ENCODE results near the gene SDHD. TPM values are rescaled to one million over a fixed set of nuclear protein-coding genes. Genes with fewer than 3 reads are reported as not detected.

Gene SDHD
- polyA plus RNA-seq, 1 of the 3 experiments (the other 2 are of a cell fraction), result 169 TPM

DNA sequence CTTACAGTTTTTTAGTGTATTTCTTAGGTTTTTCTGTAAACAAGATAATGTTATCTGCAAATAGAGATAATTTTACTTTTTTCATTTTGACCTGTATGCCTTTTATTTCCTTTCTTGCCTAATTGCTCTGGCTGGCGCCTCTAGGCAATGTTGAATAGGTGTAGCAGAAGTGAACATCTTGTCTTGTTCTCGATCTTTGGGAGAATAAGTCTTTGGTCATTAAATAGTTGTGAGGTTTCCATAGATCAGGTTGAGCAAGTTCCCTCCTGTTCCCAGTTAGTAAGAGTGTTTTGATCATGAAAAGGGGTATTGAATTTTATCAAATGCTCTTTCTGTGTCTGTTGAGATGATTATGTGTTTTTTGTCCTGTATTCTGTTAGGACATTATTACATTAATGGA lies 36.9 kb upstream of the SDHD start:
- no peak overlapping the region for H2AFZ ChIP-seq (ENCODE audit: low read depth)
- no peak overlapping the region for H3K4me2 ChIP-seq
- ChIA-PET CTCF (no interaction called here), POLR2A (no interaction called here)
- H3F3A ChIP-seq (replicated peaks; ENCODE audit: insufficient read depth), result peaks cover 15% of the 10 kb centered on the region
- H3K4me1 ChIP-seq (ENCODE audit: control insufficient read depth in 1 of 2, insufficient read depth in 2 of 2, low read depth in 1 of 2, low read length in 1 of 2), result peaks cover 0 to 12% of the 10 kb centered on the region in 2 experiments; a peak in 2 of 4 replicates
- H4K20me1 ChIP-seq (ENCODE audit: insufficient read depth), result 0 out of 2 replicates have a peak, but pooled peaks cover 3% of the 10 kb centered on the region
- peaks cover 61 to 84% of the 10 kb centered on the region in 2 experiments for H3K36me3 ChIP-seq (replicated peaks in 1 of 2; ENCODE audit: control insufficient read depth in 1 of 2, insufficient read depth in 2 of 2, low read length in 1 of 2)
- H3K79me2 ChIP-seq (ENCODE audit: insufficient read depth), result peaks cover 3% of the 10 kb centered on the region; the same call in 1 of the 2 replicates
- no peak overlapping the region for H3K4me3 ChIP-seq (ENCODE audit: low read depth in 2 of 2, low read length in 1 of 2)
- no peak overlapping the region for H3K27ac ChIP-seq (ENCODE audit: low read depth in 2 of 2, low read length in 1 of 2)
- TF ChIP-seq RCOR1 (IDR thresholded peaks at IDR 0.05; ENCODE audit: low read length), result no peak
- no peak for TF ChIP-seq TCF12 (IDR thresholded peaks at IDR 0.05)
- TF ChIP-seq, protein P1, sequence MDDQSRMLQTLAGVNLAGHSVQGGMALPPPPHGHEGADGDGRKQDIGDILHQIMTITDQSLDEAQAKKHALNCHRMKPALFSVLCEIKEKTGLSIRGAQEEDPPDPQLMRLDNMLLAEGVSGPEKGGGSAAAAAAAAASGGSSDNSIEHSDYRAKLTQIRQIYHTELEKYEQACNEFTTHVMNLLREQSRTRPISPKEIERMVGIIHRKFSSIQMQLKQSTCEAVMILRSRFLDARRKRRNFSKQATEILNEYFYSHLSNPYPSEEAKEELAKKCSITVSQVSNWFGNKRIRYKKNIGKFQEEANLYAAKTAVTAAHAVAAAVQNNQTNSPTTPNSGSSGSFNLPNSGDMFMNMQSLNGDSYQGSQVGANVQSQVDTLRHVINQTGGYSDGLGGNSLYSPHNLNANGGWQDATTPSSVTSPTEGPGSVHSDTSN (IDR thresholded peaks at IDR 0.05), result no peak
- TF ChIP-seq GABPA (IDR thresholded peaks at IDR 0.05; ENCODE audit: low read depth), result no peak
- no peaks in the 10 kb centered on the region for H3K9me3 ChIP-seq
- DNase-seq, result no peak
- no peaks in the 10 kb centered on the region for H3K9me2 ChIP-seq
- 92% methylated on average over 2 of the region's 2 CpGs for WGBS (ENCODE audit: low lambda C conversion rate)
- no peaks in the 10 kb centered on the region for H3K27me3 ChIP-seq (ENCODE audit: insufficient read depth)
- H3K9ac ChIP-seq, result no peak overlapping the region

DNA sequence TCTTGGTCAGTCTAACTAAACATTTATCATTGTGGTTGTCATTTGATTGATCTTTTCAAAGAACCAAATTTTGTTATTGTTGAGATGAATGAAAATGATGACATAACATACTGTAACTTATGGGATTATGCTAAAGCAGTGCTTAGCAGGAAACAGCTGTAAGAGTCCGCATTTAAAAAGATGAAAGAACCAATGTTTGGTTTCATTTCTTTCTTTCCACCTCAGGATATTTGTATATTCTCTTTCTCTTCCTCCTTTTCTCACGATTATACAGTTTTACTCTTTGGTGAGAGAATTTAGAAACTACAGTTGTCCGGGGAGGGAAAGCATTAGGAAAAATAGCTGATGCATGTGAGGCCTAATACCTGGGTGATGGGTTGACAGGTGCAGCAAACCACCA lies 36.0 kb upstream of the SDHD start:
- 0 out of 2 replicates have a peak, but pooled peaks cover 3% of the 10 kb centered on the region for H4K20me1 ChIP-seq (ENCODE audit: insufficient read depth)
- no peak overlapping the region for H3K4me2 ChIP-seq
- H3K79me2 ChIP-seq (ENCODE audit: insufficient read depth), result peaks cover 3% of the 10 kb centered on the region; the same call in 1 of the 2 replicates
- WGBS (ENCODE audit: low lambda C conversion rate), result 90% methylated on average over 3 of the region's 3 CpGs
- H3F3A ChIP-seq (replicated peaks; ENCODE audit: insufficient read depth), result peaks cover 15% of the 10 kb centered on the region
- H3K9ac ChIP-seq, result no peak overlapping the region
- peaks cover 56 to 78% of the 10 kb centered on the region in 2 experiments for H3K36me3 ChIP-seq (replicated peaks in 1 of 2; ENCODE audit: control insufficient read depth in 1 of 2, insufficient read depth in 2 of 2, low read length in 1 of 2)
- no peak overlapping the region for H2AFZ ChIP-seq (ENCODE audit: low read depth)
- no peaks in the 10 kb centered on the region for H3K9me3 ChIP-seq
- no peak overlapping the region for H3K4me3 ChIP-seq (ENCODE audit: low read depth in 2 of 2, low read length in 1 of 2)
- POLR2A ChIA-PET, result no interaction called here
- CTCF ChIA-PET, result no interaction called here
- H3K4me1 ChIP-seq (ENCODE audit: control insufficient read depth in 1 of 2, insufficient read depth in 2 of 2, low read depth in 1 of 2, low read length in 1 of 2), result peaks cover 0 to 12% of the 10 kb centered on the region in 2 experiments; a peak in 2 of 4 replicates
- no peak for DNase-seq
- H3K9me2 ChIP-seq, result no peaks in the 10 kb centered on the region
- H3K27ac ChIP-seq (ENCODE audit: low read depth in 2 of 2, low read length in 1 of 2), result no peak overlapping the region
- no peaks in the 10 kb centered on the region for H3K27me3 ChIP-seq (ENCODE audit: insufficient read depth)
- TF ChIP-seq JUND (IDR thresholded peaks at IDR 0.05) (no peak), FOXJ3 (CRISPR knock-in tag; IDR thresholded peaks at IDR 0.05) (no peak), POLR2AphosphoS5 (IDR thresholded peaks at IDR 0.05; ENCODE audit: low read depth, low read length) (no peak), FOSL2 (IDR thresholded peaks at IDR 0.05; ENCODE audit: borderline replicate concordance, low read depth) (no peak), RAD21 (IDR thresholded peaks at IDR 0.05; ENCODE audit: low read length) (no peak), SMC3 (IDR thresholded peaks at IDR 0.05; ENCODE audit: low read depth, low read length) (no peak), EP300 (IDR thresholded peaks at IDR 0.05; ENCODE audit: borderline replicate concordance in 1 of 2, low read depth in 1 of 2, low read length in 1 of 2) (no peak), TCF12 (IDR thresholded peaks at IDR 0.05) (no peak), CHD2 (IDR thresholded peaks at IDR 0.05; ENCODE audit: low read length, partially characterized antibody) (no peak), ELF1 (IDR thresholded peaks at IDR 0.05) (no peak), MXI1 (IDR thresholded peaks at IDR 0.05; ENCODE audit: low read depth, low read length) (no peak), GABPA (IDR thresholded peaks at IDR 0.05; ENCODE audit: low read depth) (no peak)
- TF ChIP-seq, protein P2, sequence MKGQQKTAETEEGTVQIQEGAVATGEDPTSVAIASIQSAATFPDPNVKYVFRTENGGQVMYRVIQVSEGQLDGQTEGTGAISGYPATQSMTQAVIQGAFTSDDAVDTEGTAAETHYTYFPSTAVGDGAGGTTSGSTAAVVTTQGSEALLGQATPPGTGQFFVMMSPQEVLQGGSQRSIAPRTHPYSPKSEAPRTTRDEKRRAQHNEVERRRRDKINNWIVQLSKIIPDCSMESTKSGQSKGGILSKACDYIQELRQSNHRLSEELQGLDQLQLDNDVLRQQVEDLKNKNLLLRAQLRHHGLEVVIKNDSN (IDR thresholded peaks at IDR 0.05; ENCODE audit: borderline replicate concordance, low read depth), result no peak
- TF ChIP-seq, protein P3, sequence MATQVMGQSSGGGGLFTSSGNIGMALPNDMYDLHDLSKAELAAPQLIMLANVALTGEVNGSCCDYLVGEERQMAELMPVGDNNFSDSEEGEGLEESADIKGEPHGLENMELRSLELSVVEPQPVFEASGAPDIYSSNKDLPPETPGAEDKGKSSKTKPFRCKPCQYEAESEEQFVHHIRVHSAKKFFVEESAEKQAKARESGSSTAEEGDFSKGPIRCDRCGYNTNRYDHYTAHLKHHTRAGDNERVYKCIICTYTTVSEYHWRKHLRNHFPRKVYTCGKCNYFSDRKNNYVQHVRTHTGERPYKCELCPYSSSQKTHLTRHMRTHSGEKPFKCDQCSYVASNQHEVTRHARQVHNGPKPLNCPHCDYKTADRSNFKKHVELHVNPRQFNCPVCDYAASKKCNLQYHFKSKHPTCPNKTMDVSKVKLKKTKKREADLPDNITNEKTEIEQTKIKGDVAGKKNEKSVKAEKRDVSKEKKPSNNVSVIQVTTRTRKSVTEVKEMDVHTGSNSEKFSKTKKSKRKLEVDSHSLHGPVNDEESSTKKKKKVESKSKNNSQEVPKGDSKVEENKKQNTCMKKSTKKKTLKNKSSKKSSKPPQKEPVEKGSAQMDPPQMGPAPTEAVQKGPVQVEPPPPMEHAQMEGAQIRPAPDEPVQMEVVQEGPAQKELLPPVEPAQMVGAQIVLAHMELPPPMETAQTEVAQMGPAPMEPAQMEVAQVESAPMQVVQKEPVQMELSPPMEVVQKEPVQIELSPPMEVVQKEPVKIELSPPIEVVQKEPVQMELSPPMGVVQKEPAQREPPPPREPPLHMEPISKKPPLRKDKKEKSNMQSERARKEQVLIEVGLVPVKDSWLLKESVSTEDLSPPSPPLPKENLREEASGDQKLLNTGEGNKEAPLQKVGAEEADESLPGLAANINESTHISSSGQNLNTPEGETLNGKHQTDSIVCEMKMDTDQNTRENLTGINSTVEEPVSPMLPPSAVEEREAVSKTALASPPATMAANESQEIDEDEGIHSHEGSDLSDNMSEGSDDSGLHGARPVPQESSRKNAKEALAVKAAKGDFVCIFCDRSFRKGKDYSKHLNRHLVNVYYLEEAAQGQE (IDR thresholded peaks at IDR 0.05; ENCODE audit: low read depth, low read length), result no peak
- TF ChIP-seq, protein P4, sequence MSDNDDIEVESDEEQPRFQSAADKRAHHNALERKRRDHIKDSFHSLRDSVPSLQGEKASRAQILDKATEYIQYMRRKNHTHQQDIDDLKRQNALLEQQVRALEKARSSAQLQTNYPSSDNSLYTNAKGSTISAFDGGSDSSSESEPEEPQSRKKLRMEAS (IDR thresholded peaks at IDR 0.05; ENCODE audit: low read depth), result no peak
- TF ChIP-seq, protein P5, sequence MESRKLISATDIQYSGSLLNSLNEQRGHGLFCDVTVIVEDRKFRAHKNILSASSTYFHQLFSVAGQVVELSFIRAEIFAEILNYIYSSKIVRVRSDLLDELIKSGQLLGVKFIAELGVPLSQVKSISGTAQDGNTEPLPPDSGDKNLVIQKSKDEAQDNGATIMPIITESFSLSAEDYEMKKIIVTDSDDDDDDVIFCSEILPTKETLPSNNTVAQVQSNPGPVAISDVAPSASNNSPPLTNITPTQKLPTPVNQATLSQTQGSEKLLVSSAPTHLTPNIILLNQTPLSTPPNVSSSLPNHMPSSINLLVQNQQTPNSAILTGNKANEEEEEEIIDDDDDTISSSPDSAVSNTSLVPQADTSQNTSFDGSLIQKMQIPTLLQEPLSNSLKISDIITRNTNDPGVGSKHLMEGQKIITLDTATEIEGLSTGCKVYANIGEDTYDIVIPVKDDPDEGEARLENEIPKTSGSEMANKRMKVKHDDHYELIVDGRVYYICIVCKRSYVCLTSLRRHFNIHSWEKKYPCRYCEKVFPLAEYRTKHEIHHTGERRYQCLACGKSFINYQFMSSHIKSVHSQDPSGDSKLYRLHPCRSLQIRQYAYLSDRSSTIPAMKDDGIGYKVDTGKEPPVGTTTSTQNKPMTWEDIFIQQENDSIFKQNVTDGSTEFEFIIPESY (IDR thresholded peaks at IDR 0.05; ENCODE audit: borderline replicate concordance, low read depth), result no peak
- TF ChIP-seq, protein P6, sequence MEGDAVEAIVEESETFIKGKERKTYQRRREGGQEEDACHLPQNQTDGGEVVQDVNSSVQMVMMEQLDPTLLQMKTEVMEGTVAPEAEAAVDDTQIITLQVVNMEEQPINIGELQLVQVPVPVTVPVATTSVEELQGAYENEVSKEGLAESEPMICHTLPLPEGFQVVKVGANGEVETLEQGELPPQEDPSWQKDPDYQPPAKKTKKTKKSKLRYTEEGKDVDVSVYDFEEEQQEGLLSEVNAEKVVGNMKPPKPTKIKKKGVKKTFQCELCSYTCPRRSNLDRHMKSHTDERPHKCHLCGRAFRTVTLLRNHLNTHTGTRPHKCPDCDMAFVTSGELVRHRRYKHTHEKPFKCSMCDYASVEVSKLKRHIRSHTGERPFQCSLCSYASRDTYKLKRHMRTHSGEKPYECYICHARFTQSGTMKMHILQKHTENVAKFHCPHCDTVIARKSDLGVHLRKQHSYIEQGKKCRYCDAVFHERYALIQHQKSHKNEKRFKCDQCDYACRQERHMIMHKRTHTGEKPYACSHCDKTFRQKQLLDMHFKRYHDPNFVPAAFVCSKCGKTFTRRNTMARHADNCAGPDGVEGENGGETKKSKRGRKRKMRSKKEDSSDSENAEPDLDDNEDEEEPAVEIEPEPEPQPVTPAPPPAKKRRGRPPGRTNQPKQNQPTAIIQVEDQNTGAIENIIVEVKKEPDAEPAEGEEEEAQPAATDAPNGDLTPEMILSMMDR (IDR thresholded peaks at IDR 0.05), result no peak
